Neutrophil (primary cell): ENCODE data around the gene CHRD.

Experiments
- H3K27ac ChIP-seq: fragments of 200-600 bp; sonication (generic); 2 replicates; pipeline ENCODE4 v1.5.1; 2016; ENCODE audit warnings: mild to moderate bottlenecking, moderate library complexity
- H3K27me3 ChIP-seq: fragments of 200-600 bp; sonication (generic); 2 replicates; pipeline ENCODE4 v1.6.0; 2016; ENCODE audit warnings: mild to moderate bottlenecking
- H3K36me3 ChIP-seq: fragments of 200-600 bp; sonication (generic); 2 replicates; pipeline ENCODE4 v1.5.1; 2017
- H3K4me1 ChIP-seq, 2 experiments: fragments of 200-600 bp in 1 of 2; sonication (generic) in 1 of 2; 1 replicate in 1 of 2; 2 replicates in 1 of 2; pipeline versions ENCODE4 v1.5.1 to v1.6.1; 2013 to 2016; ENCODE audit warnings: low read depth in 1 of 2, low read length in 1 of 2, mild to moderate bottlenecking in 1 of 2, moderate library complexity in 1 of 2; ENCODE audit not compliant: control insufficient read depth in 1 of 2, insufficient read depth in 1 of 2
- H3K4me3 ChIP-seq, 2 experiments: fragments of 200-600 bp in 1 of 2; sonication (generic) in 1 of 2; 1 replicate in 1 of 2; 2 replicates in 1 of 2; pipeline ENCODE4 v1.5.1; 2013 to 2016; ENCODE audit warnings: low read depth in 1 of 2, low read length in 1 of 2, mild to moderate bottlenecking in 1 of 2, moderate library complexity in 1 of 2
- H3K9me3 ChIP-seq: fragments of 200-600 bp; sonication (generic); 2 replicates; pipeline ENCODE4 v1.5.1; 2016
- TF ChIP-seq, protein P1 (sequence below): fragments of 200-600 bp; sonication (generic); IDR thresholded peaks from 2 replicates; pipeline ENCODE4 v1.5.1; 2016; ENCODE audit warnings: antibody characterized with exemption

CHRD gene

DNA sequence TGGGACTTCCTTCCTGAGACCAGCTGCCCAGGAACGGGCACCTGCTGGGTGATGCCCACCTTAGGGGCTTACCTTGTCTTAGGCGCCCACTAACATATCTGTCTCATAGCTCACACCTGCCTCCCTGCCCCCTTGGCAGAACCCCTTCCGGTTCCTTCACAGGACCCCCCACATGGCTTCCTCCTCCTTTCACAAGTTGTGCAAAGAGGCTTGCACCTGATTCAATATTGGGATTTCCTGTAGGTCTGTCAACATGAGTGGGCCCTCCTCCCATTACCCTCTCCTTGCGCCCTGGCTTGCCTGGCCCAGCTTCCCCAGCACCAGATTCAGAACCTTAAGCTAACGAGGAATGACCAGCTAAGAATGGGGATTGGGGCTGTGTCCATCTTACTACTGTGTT is 2.5 kb upstream of the CHRD start:
- H3K27me3 ChIP-seq = peaks cover 97% of the 10 kb centered on the region
- no peak overlapping the region for H3K4me3 ChIP-seq
- TF ChIP-seq, protein P1, sequence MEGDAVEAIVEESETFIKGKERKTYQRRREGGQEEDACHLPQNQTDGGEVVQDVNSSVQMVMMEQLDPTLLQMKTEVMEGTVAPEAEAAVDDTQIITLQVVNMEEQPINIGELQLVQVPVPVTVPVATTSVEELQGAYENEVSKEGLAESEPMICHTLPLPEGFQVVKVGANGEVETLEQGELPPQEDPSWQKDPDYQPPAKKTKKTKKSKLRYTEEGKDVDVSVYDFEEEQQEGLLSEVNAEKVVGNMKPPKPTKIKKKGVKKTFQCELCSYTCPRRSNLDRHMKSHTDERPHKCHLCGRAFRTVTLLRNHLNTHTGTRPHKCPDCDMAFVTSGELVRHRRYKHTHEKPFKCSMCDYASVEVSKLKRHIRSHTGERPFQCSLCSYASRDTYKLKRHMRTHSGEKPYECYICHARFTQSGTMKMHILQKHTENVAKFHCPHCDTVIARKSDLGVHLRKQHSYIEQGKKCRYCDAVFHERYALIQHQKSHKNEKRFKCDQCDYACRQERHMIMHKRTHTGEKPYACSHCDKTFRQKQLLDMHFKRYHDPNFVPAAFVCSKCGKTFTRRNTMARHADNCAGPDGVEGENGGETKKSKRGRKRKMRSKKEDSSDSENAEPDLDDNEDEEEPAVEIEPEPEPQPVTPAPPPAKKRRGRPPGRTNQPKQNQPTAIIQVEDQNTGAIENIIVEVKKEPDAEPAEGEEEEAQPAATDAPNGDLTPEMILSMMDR = no peak

DNA sequence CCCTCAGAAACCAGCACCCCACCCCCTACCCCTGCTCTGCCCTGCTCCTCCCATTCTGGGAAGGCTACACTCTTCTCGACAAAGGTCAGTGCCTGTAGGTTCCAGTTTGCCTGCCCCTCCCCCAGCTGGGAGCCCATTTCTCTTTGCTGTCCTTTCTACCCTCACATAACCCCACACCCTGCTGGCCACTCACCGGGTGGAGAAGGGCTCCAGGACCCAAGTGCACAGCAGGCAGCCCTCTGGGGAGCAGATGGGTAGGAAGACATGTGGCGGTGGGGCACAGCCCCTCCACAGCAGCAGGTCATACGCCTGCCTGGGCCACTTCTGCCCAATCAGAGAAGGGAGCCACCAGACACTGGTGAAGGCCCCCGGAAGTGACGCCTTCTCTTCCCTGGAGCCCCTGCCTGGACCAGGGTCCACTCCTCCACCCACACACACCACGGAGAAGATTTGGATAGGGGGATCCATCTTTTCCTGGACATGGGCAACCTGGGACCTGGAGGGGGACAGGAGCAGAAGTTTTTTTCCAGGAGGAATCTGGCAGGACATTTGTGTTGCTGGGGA is 1.9 kb upstream of the CHRD start, which contains the start of gene THPO:
TSS of gene THPO (minus strand) at position 326 of the 564 bp plus-strand sequence. CDS start 1,948 bp downstream, outside the sequence.
- Histone ChIP-seq H3K9me3 (no peaks in the 10 kb centered on the region), H3K4me1 (peaks cover 17% of the 10 kb centered on the region in 2 experiments), H3K4me3 (no peak within 1 kb of the TSS), H3K27ac (no peak within 1 kb of the TSS), H3K36me3 (no peaks in the 10 kb centered on the region), H3K27me3 (peaks cover 100% of the 10 kb centered on the region)
- TF ChIP-seq, protein P1 = no peak

More for the DNA sequence above, 2.5 kb upstream of the CHRD start:
- Histone ChIP-seq H3K9me3 (no peaks in the 10 kb centered on the region), H3K36me3 (no peaks in the 10 kb centered on the region), H3K4me1 (peaks cover 17% of the 10 kb centered on the region in 2 experiments), H3K27ac (no peak overlapping the region)

DNA sequence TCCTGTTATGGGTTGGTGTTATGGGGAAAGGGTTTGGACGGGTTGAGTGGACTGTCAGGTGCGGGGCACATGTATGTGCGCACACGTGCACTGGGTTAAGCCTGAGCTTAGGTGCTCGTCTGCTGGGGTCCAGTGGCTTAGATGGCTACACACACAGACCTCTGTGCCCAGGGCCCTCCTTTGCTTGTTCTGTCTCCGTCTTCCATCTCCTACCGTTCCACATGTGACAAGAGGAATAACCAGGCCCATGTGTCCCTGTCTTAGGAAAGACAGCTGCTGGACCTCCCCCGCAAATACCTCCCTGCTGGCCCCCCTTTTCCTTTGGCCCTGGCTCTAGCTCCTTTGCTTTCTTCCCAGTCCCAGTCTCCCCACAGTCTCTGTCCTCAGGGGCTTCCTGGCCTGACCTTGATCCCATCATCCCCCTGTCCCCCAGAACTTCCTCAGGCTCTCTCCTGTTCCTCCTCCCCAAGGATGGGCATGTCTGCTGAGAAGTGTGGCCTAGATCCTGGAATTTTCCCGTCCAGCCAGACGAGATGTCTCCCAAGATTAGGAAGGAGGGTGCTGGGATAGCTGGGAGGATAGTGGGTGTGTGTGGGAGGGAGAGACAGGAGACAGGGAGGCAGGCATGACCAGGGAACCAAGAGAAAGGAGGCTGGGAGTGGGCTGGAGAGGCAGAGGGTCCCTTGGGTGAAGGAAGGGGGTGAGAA is 1.1 kb upstream of the CHRD start:
- Histone ChIP-seq H3K4me3 (no peak overlapping the region), H3K27me3 (peaks cover 99% of the 10 kb centered on the region)

DNA sequence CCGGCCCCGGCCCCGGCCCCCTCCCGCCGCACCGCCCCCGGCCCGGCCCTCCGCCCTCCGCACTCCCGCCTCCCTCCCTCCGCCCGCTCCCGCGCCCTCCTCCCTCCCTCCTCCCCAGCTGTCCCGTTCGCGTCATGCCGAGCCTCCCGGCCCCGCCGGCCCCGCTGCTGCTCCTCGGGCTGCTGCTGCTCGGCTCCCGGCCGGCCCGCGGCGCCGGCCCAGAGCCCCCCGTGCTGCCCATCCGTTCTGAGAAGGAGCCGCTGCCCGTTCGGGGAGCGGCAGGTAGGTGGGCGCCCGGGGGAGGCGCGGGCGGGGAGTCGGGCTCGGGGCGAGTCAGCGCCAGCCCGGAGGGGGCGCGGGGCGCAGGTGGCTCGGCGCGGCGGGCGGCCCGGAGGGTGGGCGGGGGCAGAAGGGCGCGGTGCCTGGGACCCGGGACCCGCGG is 352 bp downstream of the CHRD start:
- H3K4me1 ChIP-seq = peaks cover 17% of the 10 kb centered on the region in 2 experiments
- TF ChIP-seq, protein P1 = no peak
- H3K27ac ChIP-seq = no peak overlapping the region
- H3K36me3 ChIP-seq = no peaks in the 10 kb centered on the region
- no peaks in the 10 kb centered on the region for H3K9me3 ChIP-seq
- H3K4me3 ChIP-seq = no peak overlapping the region
- H3K27me3 ChIP-seq = peaks cover 99% of the 10 kb centered on the region

More for the DNA sequence above, 1.1 kb upstream of the CHRD start:
- Histone ChIP-seq H3K9me3 (no peaks in the 10 kb centered on the region), H3K27ac (no peak overlapping the region), H3K36me3 (no peaks in the 10 kb centered on the region), H3K4me1 (peaks cover 17% of the 10 kb centered on the region in 2 experiments)
- TF ChIP-seq, protein P1 = no peak

DNA sequence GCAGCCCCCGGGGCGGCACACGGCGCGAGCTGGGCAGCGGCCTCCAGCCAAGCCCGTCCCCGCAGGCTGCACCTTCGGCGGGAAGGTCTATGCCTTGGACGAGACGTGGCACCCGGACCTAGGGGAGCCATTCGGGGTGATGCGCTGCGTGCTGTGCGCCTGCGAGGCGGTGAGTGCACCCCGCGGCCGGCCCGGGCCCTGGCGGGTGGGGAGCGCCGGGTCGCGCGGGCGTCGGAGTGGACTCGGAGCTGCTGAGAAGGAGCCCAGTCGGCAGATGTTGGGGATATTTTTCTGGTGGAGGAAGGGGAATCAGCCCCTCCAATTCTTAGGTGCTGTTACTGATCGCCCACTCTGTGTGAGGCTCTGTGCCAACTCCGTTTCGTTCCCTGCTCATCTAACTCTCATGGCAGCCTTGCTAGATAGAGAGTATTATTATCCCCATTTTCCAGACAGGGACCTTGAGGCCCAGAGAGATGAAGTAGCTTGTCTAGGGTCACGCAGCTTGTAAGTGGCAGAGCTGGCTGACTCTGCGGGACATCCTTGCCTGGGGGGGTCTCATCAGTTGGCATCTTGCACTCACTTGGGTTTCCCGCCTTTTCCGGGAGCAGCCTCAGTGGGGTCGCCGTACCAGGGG is 890 bp downstream of the CHRD start:
- peak overlapping the region in 1 of 2 experiments; percentile 18 for H3K4me3 ChIP-seq
- H3K27me3 ChIP-seq = peaks cover 95% of the 10 kb centered on the region
- H3K36me3 ChIP-seq = no peaks in the 10 kb centered on the region
- H3K9me3 ChIP-seq = no peaks in the 10 kb centered on the region
- peaks cover 17% of the 10 kb centered on the region in 2 experiments for H3K4me1 ChIP-seq
- TF ChIP-seq, protein P1 = no peak
- no peak overlapping the region for H3K27ac ChIP-seq
